PFSK-1 (cell line): Measurements from ENCODE around the gene CLCN7.

Experiments
- FOXP2 ChIP-seq: optimal IDR thresholded peaks from 2 replicates; pipeline ENCODE3; 2011; ENCODE audit warnings: borderline replicate concordance, control low read depth, inconsistent platforms; ENCODE audit not compliant: insufficient read depth; ENCODE audit errors: extremely low read length, extremely low read depth
- POLR2AphosphoS5 ChIP-seq: IDR thresholded peaks from 2 replicates; pipeline ENCODE4 v1.6.1; 2012; ENCODE audit warnings: low read depth, mild to moderate bottlenecking, control low read depth, low read length, moderate library complexity
- SIN3A ChIP-seq: IDR thresholded peaks from 2 replicates; pipeline ENCODE4 v1.6.1; 2012; ENCODE audit warnings: mild to moderate bottlenecking, low read length, moderate library complexity, borderline replicate concordance; ENCODE audit not compliant: insufficient read depth
- TAF1 ChIP-seq: IDR thresholded peaks from 2 replicates; pipeline ENCODE4 v1.6.1; 2012; ENCODE audit warnings: low read length, control low read depth, borderline replicate concordance; ENCODE audit not compliant: insufficient read depth
- TF ChIP-seq, protein P1 (sequence below), 2 experiments: IDR thresholded peaks; 2 replicates each; pipeline versions ENCODE4 v1.6.1 to v1.8.0; 2011 to 2012; ENCODE audit warnings: low read depth in 2 of 2, low read length in 2 of 2, control low read depth in 1 of 2, inconsistent platforms in 1 of 2, mild to moderate bottlenecking in 1 of 2, moderate library complexity in 1 of 2; ENCODE audit not compliant: insufficient read depth in 1 of 2

The CLCN7 gene

DNA sequence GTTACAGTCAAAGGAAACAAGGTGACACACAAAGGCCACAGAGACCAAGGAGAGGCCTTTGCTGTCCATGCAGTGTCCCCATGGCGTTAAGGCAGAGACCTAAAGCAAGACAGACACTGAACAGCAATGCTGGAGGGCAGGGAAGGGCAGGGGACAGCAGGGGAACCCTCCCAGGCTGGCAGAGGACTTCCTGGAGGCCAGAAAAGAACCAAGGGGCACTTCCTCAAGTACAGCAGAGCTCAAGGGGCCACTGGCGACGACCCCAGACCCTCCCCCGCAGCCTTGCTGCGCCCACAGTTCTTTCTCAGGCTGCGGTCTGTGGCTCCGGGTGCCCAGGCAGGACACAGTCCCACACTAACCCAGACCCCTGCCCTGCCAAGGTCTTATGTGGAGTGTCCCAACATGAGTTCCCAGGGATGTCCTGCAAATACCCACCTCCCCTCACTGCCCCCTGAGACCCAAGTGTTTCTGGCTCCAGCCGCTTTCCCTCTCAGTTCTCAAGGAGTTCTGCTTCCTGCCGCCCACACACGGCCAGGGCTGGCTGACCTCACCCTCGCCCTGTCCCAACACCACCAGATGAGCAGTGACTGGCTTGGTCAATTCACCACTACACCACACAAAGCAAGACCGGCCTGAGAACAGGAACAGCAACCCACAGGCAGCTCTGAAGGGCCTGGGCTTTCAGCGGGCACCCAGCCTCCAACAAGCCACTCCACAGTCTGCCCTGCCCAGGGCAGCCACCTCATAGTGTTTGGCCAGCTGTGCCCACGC, 4.2 kb downstream of the CLCN7 start:
- TF ChIP-seq FOXP2, result no peak
- TF ChIP-seq SIN3A, result no peak
- no peak for TF ChIP-seq TAF1
- TF ChIP-seq, protein P1, sequence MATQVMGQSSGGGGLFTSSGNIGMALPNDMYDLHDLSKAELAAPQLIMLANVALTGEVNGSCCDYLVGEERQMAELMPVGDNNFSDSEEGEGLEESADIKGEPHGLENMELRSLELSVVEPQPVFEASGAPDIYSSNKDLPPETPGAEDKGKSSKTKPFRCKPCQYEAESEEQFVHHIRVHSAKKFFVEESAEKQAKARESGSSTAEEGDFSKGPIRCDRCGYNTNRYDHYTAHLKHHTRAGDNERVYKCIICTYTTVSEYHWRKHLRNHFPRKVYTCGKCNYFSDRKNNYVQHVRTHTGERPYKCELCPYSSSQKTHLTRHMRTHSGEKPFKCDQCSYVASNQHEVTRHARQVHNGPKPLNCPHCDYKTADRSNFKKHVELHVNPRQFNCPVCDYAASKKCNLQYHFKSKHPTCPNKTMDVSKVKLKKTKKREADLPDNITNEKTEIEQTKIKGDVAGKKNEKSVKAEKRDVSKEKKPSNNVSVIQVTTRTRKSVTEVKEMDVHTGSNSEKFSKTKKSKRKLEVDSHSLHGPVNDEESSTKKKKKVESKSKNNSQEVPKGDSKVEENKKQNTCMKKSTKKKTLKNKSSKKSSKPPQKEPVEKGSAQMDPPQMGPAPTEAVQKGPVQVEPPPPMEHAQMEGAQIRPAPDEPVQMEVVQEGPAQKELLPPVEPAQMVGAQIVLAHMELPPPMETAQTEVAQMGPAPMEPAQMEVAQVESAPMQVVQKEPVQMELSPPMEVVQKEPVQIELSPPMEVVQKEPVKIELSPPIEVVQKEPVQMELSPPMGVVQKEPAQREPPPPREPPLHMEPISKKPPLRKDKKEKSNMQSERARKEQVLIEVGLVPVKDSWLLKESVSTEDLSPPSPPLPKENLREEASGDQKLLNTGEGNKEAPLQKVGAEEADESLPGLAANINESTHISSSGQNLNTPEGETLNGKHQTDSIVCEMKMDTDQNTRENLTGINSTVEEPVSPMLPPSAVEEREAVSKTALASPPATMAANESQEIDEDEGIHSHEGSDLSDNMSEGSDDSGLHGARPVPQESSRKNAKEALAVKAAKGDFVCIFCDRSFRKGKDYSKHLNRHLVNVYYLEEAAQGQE (IDR thresholded peaks at IDR 0.05; ENCODE audit: insufficient read depth in 1 of 2, low read depth in 2 of 2, low read length in 2 of 2), result no peak
- TF ChIP-seq POLR2AphosphoS5, result no peak

DNA sequence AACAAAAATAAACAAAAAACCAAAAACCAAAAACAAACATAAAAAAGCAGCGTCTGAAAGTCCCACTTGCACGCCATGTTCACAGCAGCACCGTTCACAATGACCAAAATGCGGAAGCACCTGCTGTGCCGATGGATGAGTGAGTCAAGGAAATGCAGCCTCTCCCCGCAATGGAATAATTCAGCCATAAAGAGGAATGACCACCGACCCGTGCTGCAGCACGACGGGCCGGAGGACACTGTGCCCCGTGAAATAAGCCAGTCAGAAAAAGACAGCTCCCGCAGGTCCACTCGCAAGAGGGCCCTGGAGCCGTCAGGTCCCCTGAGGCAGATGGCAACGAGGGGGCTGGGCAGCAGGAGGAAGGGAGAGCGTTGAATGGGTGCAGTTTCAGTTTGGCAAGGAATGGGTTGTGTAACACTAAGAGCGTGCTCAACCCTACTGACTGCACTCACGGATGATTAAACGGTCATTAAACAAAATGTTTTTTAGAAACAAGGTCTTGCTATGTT, 5.1 kb downstream of the CLCN7 start:
- TF ChIP-seq TAF1, result no peak
- no peak for TF ChIP-seq SIN3A
- TF ChIP-seq POLR2AphosphoS5, result no peak
- TF ChIP-seq, protein P1 (IDR thresholded peaks at IDR 0.05; ENCODE audit: insufficient read depth in 1 of 2, low read depth in 2 of 2, low read length in 2 of 2), result no peak
- no peak for TF ChIP-seq FOXP2

DNA sequence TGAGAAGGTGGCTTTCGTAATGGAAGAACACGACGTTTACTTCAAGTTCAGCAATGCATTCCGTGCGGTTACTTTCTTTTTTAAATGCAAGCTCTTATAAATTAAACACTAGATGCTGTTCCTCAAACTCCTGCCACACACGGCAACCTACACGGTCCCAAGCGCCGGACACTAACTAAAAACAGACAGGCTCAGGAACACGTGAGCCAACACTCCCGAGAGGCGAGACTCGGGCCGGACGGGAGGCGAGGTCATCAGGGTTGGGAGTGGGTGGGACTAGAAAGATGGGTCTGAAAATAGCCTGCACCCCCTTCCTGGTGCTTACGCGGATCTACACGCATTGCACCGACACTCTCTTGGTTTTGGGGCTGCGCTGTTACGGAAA, 6.4 kb downstream of the CLCN7 start:
- no peak for TF ChIP-seq POLR2AphosphoS5
- TF ChIP-seq TAF1, result no peak
- TF ChIP-seq FOXP2, result no peak
- no peak for TF ChIP-seq SIN3A
- TF ChIP-seq, protein P1 (IDR thresholded peaks at IDR 0.05; ENCODE audit: insufficient read depth in 1 of 2, low read depth in 2 of 2, low read length in 2 of 2), result no peak

DNA sequence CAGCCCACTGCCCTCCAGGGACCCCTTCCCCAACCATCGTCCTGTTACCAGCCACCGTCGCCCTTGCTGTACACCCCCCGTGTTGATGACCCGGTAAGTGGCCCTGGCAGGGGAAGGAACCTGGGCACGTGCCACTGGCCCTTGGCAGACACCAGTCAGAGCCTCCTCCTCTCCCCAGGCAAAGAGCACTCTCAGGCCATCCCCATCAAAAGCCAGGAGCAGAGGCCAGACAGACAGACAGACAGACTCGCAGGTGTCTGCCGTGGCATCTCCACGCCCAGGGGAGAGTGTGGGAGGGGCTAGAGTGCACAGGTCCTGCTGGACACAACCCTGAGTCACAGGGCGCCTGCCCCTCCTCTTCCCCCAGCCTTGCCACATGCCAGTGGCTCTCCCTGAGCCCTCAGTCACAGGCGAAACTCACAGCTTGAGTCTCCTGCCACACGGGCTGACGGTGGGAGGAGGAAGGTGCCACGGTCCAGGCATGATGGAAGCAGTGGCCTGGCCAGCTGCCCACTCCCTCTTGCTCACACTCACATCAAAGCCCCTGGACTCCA, 7.8 kb downstream of the CLCN7 start:
- TF ChIP-seq, protein P1 (IDR thresholded peaks at IDR 0.05; ENCODE audit: insufficient read depth in 1 of 2, low read depth in 2 of 2, low read length in 2 of 2), result no peak
- TF ChIP-seq TAF1, result no peak
- TF ChIP-seq FOXP2, result no peak
- no peak for TF ChIP-seq SIN3A
- TF ChIP-seq POLR2AphosphoS5, result no peak

DNA sequence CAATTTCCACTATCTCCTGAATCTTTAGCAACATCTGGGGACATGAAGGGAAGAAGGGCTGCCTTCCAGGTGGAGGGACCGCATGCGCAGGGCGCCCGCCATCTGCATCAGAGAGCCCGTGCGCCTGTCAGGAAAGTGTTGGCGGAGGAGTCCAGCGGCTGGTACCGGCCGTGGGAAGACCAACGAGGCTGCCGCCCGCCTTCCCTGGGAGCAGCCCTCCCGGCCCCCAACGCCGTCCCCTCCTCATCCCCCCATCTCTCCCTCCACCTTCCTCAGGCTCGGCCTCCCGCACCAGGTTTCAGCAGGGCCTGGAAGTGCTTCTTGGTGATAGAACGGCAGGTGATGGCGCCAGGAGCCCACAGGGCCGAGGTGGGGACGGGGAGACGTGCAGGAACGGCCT, 8.8 kb downstream of the CLCN7 start:
- TF ChIP-seq FOXP2 (no peak), SIN3A (no peak), POLR2AphosphoS5 (no peak)
